Natural killer cell treated with Interleukin-12 subunit alpha and Interleukin-12 subunit beta and Interleukin-15 and Interleukin-18, amount 100 ng/mL, for 72 hours (primary cell): ENCODE data around the gene MAFF. TPM values are rescaled to one million over a fixed set of nuclear protein-coding genes. Genes with fewer than 3 reads are reported as not detected.
"Not testable (repeated sequence)": the region's sequence is repeated elsewhere in the genome, so short reads cannot be mapped to it uniquely, and the experiment has no call there.

Source experiments
- ATAC-seq, 2 donors: fragments of 150-1000 bp; cut with Tn5 transposase in 1 of 2; sonication (Bioruptor Pico), chemical (Tn5 transposase) in 1 of 2; 2 replicates each; pipeline ENCODE4 v1.10.0; 2021
- DNase-seq: peaks from one replicate; pipeline ENCODE4 v3.0.0; 2022; ENCODE audit warnings: low spot score
- H3K27ac Mint-ChIP-seq, 2 donors: 1 replicate in 1 of 2; 2 replicates in 1 of 2; pipeline ENCODE4 v1.8.0; 2022; ENCODE audit warnings: mixed read lengths in 2 of 2, mild to moderate bottlenecking in 1 of 2, moderate library complexity in 1 of 2
- H3K27me3 Mint-ChIP-seq, 2 donors: 1 replicate in 1 of 2; 2 replicates in 1 of 2; pipeline ENCODE4 v1.8.0; 2022; ENCODE audit warnings: mixed read lengths in 2 of 2
- H3K36me3 Mint-ChIP-seq: one replicate; pipeline ENCODE4 v1.8.0; 2022; ENCODE audit warnings: mixed read lengths
- H3K4me1 Mint-ChIP-seq, 2 donors: 1 replicate in 1 of 2; 2 replicates in 1 of 2; pipeline ENCODE4 v1.8.0; 2022; ENCODE audit warnings: low read depth in 2 of 2, mixed read lengths in 2 of 2, mild to moderate bottlenecking in 1 of 2
- H3K4me3 Mint-ChIP-seq: one replicate; pipeline ENCODE4 v1.8.0; 2022; ENCODE audit warnings: mixed read lengths
- H3K9me3 Mint-ChIP-seq: 2 replicates; pipeline ENCODE4 v1.8.0; 2022; ENCODE audit warnings: mixed read lengths
- total RNA-seq, 2 donors: library from RNA; stranded (reverse); gene quantifications; one replicate each; pipeline ENCODE4 v1.2.3, GENCODE V29; 2022

Gene MAFF
- total RNA-seq, 2 donors from 2014 or later, result 19.7 to 43.0 TPM

GRCh38 chr22:38230108-38230825 is 28.5 kb downstream of the MAFF start:
- H3K27ac Mint-ChIP-seq, result peak overlapping the region; percentile 64 to 89
- ATAC-seq (peak; percentile 34 to 41), DNase-seq (no peak)
- peaks cover 15 to 20% of the 10 kb centered on the region in 2 donors for H3K4me1 Mint-ChIP-seq
- no peaks in the 10 kb centered on the region for H3K9me3 Mint-ChIP-seq
- H3K36me3 Mint-ChIP-seq, result no peaks in the 10 kb centered on the region
- no peaks in the 10 kb centered on the region for H3K27me3 Mint-ChIP-seq
- H3K4me3 Mint-ChIP-seq, result peak overlapping the region; percentile 20

DNA sequence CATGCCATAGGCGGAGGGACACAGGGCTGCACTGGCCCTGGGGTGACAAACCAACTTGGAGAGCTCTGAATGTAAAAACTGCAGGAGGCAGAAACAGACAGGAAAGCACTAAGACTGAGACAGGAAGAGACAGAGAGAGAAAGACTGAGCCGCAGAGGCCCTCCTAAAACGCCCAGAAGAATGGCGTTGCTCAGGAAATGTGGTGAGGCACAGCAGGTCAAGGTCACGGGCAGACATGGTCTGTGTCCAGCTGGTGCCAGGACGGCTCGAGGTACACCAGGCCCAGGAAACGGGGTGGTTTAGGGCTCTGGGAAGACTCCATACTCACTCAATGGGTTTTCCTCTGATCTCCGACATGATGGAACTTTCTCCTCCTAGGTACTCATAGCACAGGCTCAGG is 29.1 kb downstream of the MAFF start:
- no peaks in the 10 kb centered on the region for H3K27me3 Mint-ChIP-seq
- peak overlapping the region; percentile 64 to 89 for H3K27ac Mint-ChIP-seq
- no peak for DNase-seq
- no peak for ATAC-seq
- H3K9me3 Mint-ChIP-seq, result no peaks in the 10 kb centered on the region
- peak overlapping the region; percentile 20 for H3K4me3 Mint-ChIP-seq
- peaks cover 15 to 23% of the 10 kb centered on the region in 2 donors for H3K4me1 Mint-ChIP-seq
- H3K36me3 Mint-ChIP-seq, result no peaks in the 10 kb centered on the region

GRCh38 chr22:38232196-38232595 is 30.4 kb downstream of the MAFF start:
- no peaks in the 10 kb centered on the region for H3K27me3 Mint-ChIP-seq
- peak overlapping the region in 1 of 2 donors; percentile 48 for H3K27ac Mint-ChIP-seq
- no peaks in the 10 kb centered on the region for H3K36me3 Mint-ChIP-seq
- peaks cover 15 to 25% of the 10 kb centered on the region in 2 donors for H3K4me1 Mint-ChIP-seq
- H3K9me3 Mint-ChIP-seq, result no peaks in the 10 kb centered on the region
- no peak for DNase-seq
- ATAC-seq, result no peak
- H3K4me3 Mint-ChIP-seq, result no peak overlapping the region

- H3K27ac Mint-ChIP-seq, result peak overlapping the region in 1 of 2 donors; percentile 48
- no peaks in the 10 kb centered on the region for H3K27me3 Mint-ChIP-seq
- H3K9me3 Mint-ChIP-seq, result no peaks in the 10 kb centered on the region
- H3K4me3 Mint-ChIP-seq, result no peak overlapping the region
- H3K36me3 Mint-ChIP-seq, result no peaks in the 10 kb centered on the region
- no peak for DNase-seq
- peaks cover 15 to 25% of the 10 kb centered on the region in 2 donors for H3K4me1 Mint-ChIP-seq
- ATAC-seq, result no peak
These were observed 31.6 kb downstream of the MAFF start for GRCh38 chr22:38233427-38233826.

GRCh38 chr22:38233856-38234255 is 32.1 kb downstream of the MAFF start:
- not testable (repeated sequence) for H3K27me3 Mint-ChIP-seq, H3K4me3 Mint-ChIP-seq, H3K36me3 Mint-ChIP-seq, ATAC-seq, H3K27ac Mint-ChIP-seq, DNase-seq, H3K9me3 Mint-ChIP-seq
- H3K4me1 Mint-ChIP-seq, result peaks cover 11 to 21% of the 10 kb centered on the region in 2 donors

DNA sequence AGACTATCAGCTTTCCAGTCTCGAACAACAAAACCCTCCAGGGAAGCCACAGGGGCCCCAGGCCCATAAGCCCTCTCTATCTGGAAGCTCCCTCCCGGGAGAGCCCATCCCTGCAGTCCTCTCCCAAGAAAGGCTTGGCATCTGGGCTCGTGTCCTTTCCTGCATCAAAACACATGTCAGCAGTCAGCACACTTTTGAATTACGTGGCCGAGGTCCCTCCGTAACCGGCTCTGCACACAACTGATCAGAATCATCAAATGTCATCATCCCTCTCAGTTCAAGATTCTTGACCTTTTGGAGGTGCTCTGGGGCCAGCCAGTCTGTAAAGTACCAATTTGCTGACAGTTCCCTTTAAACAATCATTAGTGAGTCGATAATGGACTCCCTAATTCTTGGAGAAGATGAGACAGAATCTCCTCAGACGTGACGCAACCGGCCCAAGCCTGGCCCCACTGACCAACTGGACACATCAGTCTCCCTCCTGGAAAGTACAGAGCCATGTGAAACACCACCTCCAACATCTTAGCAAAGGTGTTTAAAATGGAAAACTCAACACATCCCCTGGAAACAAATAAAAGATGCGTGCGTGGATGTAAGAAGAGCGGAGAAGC is 33.6 kb downstream of the MAFF start:
- DNase-seq, result no peak
- no peaks in the 10 kb centered on the region for H3K36me3 Mint-ChIP-seq
- H3K27ac Mint-ChIP-seq, result no peak overlapping the region
- H3K4me3 Mint-ChIP-seq, result no peak overlapping the region
- peaks cover 9 to 19% of the 10 kb centered on the region in 2 donors for H3K4me1 Mint-ChIP-seq
- H3K9me3 Mint-ChIP-seq, result no peaks in the 10 kb centered on the region
- H3K27me3 Mint-ChIP-seq, result no peaks in the 10 kb centered on the region
- ATAC-seq, result no peak

DNA sequence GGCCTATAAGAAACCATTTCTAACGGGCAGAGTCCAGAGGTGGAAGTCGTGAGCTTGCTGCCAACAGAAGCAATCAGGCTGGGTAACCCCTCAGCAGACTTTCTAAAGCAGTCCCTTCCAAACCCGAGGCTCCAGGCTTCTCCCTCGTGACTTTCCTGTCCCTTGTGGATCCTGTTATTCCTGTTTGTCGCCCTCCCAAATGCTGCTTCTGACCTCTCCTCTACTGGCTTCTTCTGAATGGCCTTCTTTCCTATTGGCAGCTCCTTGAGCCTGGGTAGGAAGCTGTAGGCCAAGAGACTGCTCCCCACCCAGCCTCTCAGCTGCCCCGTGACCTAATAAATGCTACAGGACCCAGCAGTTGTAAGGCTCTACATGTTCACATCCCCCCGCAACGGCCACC is 35.0 kb downstream of the MAFF start:
- Mint-ChIP-seq H3K27ac (no peak overlapping the region), H3K4me1 (peaks cover 0 to 10% of the 10 kb centered on the region in 2 donors), H3K9me3 (no peaks in the 10 kb centered on the region), H3K4me3 (no peak overlapping the region), H3K36me3 (no peaks in the 10 kb centered on the region), H3K27me3 (no peaks in the 10 kb centered on the region)
- DNase-seq (no peak), ATAC-seq (no peak)

- DNase-seq (no peak), ATAC-seq (no peak)
- Mint-ChIP-seq H3K4me1 (peaks cover 0 to 12% of the 10 kb centered on the region in 2 donors), H3K27me3 (no peaks in the 10 kb centered on the region), H3K9me3 (no peaks in the 10 kb centered on the region), H3K36me3 (no peaks in the 10 kb centered on the region), H3K4me3 (no peak overlapping the region), H3K27ac (peak overlapping the region in 1 of 2 donors; percentile 33)
These were observed 36.8 kb downstream of the MAFF start for GRCh38 chr22:38238519-38239071.

DNA sequence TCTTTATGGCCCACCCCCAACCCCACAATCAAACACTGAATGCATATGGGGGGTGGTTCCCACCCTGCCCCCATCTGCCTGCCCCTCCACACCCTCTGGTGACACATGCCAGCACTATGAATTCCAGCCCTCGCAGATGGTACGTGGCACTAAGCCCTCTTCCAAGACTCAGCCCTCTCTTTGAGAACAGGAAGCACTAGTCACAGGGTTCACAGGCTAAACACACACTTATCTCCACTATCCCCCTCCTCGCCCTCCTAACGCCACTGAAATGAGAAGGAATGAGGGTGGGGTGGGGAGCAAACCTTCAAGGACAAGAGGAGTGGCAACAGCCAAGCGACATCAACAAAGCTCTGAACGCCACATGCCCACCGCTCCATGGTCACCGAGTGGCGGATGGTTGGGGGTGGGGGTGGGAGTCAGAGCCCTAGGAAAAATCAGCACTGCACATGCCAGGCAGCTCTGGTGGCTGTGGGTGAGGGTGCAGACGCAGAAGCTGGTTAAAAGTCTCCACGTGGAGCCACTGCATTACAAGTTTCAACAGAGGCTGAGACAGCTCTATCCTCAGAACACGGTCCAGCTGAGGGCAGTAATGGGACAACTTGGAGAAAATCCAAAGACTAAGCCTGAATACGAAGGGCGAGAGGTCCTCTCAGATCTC is 37.4 kb downstream of the MAFF start:
- Mint-ChIP-seq H3K36me3 (no peaks in the 10 kb centered on the region), H3K27me3 (no peaks in the 10 kb centered on the region), H3K27ac (no peak overlapping the region), H3K4me1 (peaks cover 0 to 14% of the 10 kb centered on the region in 2 donors), H3K4me3 (no peak overlapping the region), H3K9me3 (no peaks in the 10 kb centered on the region)
- ATAC-seq, result no peak
- DNase-seq, result no peak

DNA sequence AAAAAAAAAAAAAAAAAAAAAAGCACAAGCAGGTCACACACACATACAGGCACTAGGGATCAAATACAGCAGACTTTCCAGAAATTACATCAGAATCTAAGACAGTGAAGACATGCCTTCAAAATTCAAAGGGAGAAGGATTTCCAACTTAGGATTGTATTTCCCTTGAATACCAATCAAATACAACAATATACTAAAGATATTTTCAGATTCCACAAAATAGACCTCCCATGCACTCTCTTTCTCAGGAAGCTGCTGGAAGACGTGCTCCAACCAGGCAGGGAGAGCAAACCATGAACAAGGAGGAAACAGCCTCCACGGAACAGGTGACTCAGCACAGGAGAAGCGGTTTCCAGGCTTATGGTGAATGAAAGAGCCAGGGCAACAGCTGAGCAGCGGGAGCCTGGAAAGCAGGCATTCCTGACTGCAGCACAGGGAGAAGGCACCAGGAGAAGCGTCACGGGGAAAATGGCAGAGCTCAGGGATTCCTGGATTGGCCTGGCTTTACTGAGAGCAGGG is 39.0 kb downstream of the MAFF start:
- H3K27ac Mint-ChIP-seq, result no peak overlapping the region

GRCh38 chr22:38243007-38243765 is 41.4 kb downstream of the MAFF start:
- Mint-ChIP-seq H3K27me3 (no peaks in the 10 kb centered on the region), H3K36me3 (no peaks in the 10 kb centered on the region), H3K4me1 (peaks cover 0 to 10% of the 10 kb centered on the region in 2 donors), H3K4me3 (no peak overlapping the region), H3K27ac (no peak overlapping the region), H3K9me3 (no peaks in the 10 kb centered on the region)
- ATAC-seq (no peak), DNase-seq (no peak)

More for the DNA sequence above, 39.0 kb downstream of the MAFF start:
- Mint-ChIP-seq H3K27me3 (no peaks in the 10 kb centered on the region), H3K36me3 (no peaks in the 10 kb centered on the region), H3K9me3 (no peaks in the 10 kb centered on the region), H3K4me1 (peaks cover 0 to 11% of the 10 kb centered on the region in 2 donors), H3K4me3 (no peak overlapping the region)
- DNase-seq (no peak), ATAC-seq (no peak)

DNA sequence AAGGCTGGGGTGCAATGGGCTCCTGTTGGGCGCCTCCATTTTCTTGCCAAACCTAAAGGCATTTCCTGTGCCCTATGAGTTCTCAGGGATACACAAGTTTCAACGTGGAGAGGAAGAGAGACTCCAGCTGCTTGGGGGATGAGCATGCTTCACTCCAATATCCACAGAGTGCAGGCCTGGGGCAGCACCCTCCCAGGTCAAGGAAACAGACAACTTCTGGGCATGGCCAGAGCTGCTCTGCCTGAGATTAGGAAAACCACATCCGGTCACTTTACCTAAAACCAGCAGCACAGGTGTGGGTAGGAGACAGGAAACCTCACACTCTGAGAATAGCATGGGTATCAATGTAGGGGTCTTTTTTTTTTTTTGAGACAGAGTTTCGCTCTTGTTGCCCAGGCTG is 42.3 kb downstream of the MAFF start:
- Mint-ChIP-seq H3K27ac (no peak overlapping the region), H3K36me3 (no peaks in the 10 kb centered on the region), H3K4me1 (peaks cover 0 to 15% of the 10 kb centered on the region in 2 donors), H3K27me3 (no peaks in the 10 kb centered on the region), H3K9me3 (no peaks in the 10 kb centered on the region), H3K4me3 (no peak overlapping the region)
- DNase-seq (no peak), ATAC-seq (no peak)

GRCh38 chr22:38246046-38246658 is 44.4 kb downstream of the MAFF start:
- H3K9me3 Mint-ChIP-seq, result no peaks in the 10 kb centered on the region
- H3K4me3 Mint-ChIP-seq, result no peak overlapping the region
- no peaks in the 10 kb centered on the region for H3K27me3 Mint-ChIP-seq
- no peaks in the 10 kb centered on the region for H3K36me3 Mint-ChIP-seq
- peaks cover 5 to 22% of the 10 kb centered on the region in 2 donors for H3K4me1 Mint-ChIP-seq
- DNase-seq (no peak), ATAC-seq (no peak)
- H3K27ac Mint-ChIP-seq, result no peak overlapping the region
